PC-9 (cell line): ENCODE measurements around the gene GALM. TPM values are rescaled to one million over a fixed set of nuclear protein-coding genes. Genes with fewer than 3 reads are reported as not detected.
"Not testable (repeated sequence)": the region's sequence is repeated elsewhere in the genome, so short reads cannot be mapped to it uniquely, and the experiment has no call there.

Experiments used
- BruUV-seq: library from RNA; stranded (reverse); fragments of 400-500 nt; replicated peaks from 2 replicates; lab custom pipeline; 2021; lab: Mats Ljungman, UMichigan
- CTCF ChIA-PET: fragments of 300-600 bp; sonication (Branson Sonifier 250); formaldehyde crosslinking; loops from one replicate; lab custom pipeline; 2022; ENCODE audit warnings: antibody characterized with exemption; lab: Charles Lee
- POLR2A ChIA-PET: fragments of 300-600 bp; sonication (Branson Sonifier 250); formaldehyde crosslinking; loops from one replicate; lab custom pipeline; 2022; ENCODE audit warnings: antibody characterized with exemption; ENCODE audit not compliant: unreplicated experiment; lab: Charles Lee
- DNase-seq, 2 experiments: peaks; one replicate each; pipeline versions ENCODE4 v3.0.0 to v3.0.0-alpha.2; 2015 to 2022; ENCODE audit warnings: mixed read lengths in 1 of 2
- H2AFZ ChIP-seq: fragments of 200-600 bp; sonication (generic); 2 replicates; pipeline ENCODE4 v1.8.1; 2017; ENCODE audit warnings: antibody characterized with exemption
- H3F3A ChIP-seq: fragments of 200-600 bp; sonication (generic); 2 replicates; pipeline ENCODE4 v1.8.1; 2017; ENCODE audit warnings: antibody characterized with exemption, mild to moderate bottlenecking, low read depth; ENCODE audit not compliant: insufficient read depth
- H3K27ac ChIP-seq: fragments of 200-600 bp; sonication (generic); 2 replicates; pipeline ENCODE4 v1.6.1; 2016; ENCODE audit warnings: mixed run types
- H3K27me3 ChIP-seq: fragments of 200-600 bp; sonication (generic); 2 replicates; pipeline ENCODE4 v1.6.1; 2016; ENCODE audit warnings: low read depth, mixed run types; ENCODE audit not compliant: insufficient read depth
- H3K36me3 ChIP-seq: fragments of 200-600 bp; sonication (generic); 2 replicates; pipeline ENCODE4 v1.6.1; 2016; ENCODE audit warnings: low read depth, mixed run types
- H3K4me1 ChIP-seq: fragments of 200-600 bp; sonication (generic); replicated peaks from 2 replicates; pipeline ENCODE4 v1.6.1; 2016; ENCODE audit warnings: mixed run types; ENCODE audit not compliant: insufficient read depth
- H3K4me2 ChIP-seq: fragments of 200-600 bp; sonication (generic); 2 replicates; pipeline ENCODE4 v1.6.1; 2017; ENCODE audit warnings: mixed run types
- H3K4me3 ChIP-seq: fragments of 200-600 bp; sonication (generic); 2 replicates; pipeline ENCODE4 v1.6.1; 2016; ENCODE audit warnings: mixed run types
- H3K79me2 ChIP-seq: fragments of 200-600 bp; sonication (generic); 2 replicates; pipeline ENCODE4 v1.6.1; 2017; ENCODE audit warnings: low read depth, mixed run types
- H3K9me2 ChIP-seq: fragments of 200-600 bp; sonication (generic); 2 replicates; pipeline ENCODE4 v1.8.1; 2017; ENCODE audit warnings: mild to moderate bottlenecking; ENCODE audit not compliant: insufficient read depth
- H3K9me3 ChIP-seq: fragments of 200-600 bp; sonication (generic); 2 replicates; pipeline ENCODE4 v1.8.1; 2016; ENCODE audit warnings: low read depth; ENCODE audit not compliant: insufficient read depth
- H4K20me1 ChIP-seq: fragments of 200-600 bp; sonication (generic); 2 replicates; pipeline ENCODE4 v1.8.1; 2017; ENCODE audit not compliant: insufficient read depth
- EZH2 ChIP-seq: fragments of 200-600 bp; sonication (generic); IDR thresholded peaks from 2 replicates; pipeline ENCODE4 v1.8.0; 2017; ENCODE audit warnings: antibody characterized with exemption, low read depth
- intact Hi-C: fragments of 100-400 bp; cut with micrococcal nuclease; formaldehyde crosslinking; loops from one replicate; pipeline ENCODE4 v1.10.0; 2022; ENCODE audit not compliant: unreplicated experiment
- total RNA-seq: library from RNA; stranded (reverse); gene quantifications from 2 replicates; pipeline ENCODE4 v1.2.3, GENCODE V29; 2021
- TF ChIP-seq, protein P1 (sequence below): fragments of 200-600 bp; sonication (generic); conservative IDR thresholded peaks from 2 replicates; pipeline ENCODE4 v1.6.1; 2017; ENCODE audit warnings: mixed run types, antibody characterized with exemption, mild to moderate bottlenecking, moderate library complexity

GALM gene
- total RNA-seq, 1 experiment from 2014 or later, result 27.7 TPM

DNA sequence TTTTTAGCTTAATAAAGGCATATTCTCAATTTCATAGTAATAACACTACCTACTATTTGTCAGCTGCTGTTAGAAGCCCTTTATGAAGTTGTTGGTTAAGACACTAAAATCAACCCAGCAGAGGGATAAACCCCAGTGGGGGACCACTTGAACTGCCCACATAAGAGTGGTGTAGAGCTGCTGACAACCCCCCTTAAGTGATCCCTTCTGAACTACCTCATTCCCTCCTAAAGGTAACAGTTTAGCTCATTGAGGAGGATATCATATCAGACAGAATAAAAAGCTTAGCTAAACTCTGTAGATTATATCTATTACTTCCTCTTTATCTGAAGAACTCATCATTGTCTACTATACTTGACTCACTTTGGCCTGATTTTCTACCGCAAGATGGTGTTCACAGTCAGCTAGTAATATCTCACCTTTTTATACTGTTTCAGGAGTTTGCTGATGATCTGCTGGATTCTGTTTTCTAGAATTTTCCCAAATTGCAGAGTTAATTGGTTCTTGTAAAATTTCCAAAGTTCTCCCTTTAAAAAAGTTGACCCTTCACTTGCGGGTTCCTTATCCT lies 16.2 kb downstream of the GALM start:
- Histone ChIP-seq H3K27ac (no peak overlapping the region), H3K79me2 (no peaks in the 10 kb centered on the region), H3K9me2 (no peaks in the 10 kb centered on the region), H4K20me1 (no peaks in the 10 kb centered on the region), H3K27me3 (no peaks in the 10 kb centered on the region), H2AFZ (no peak overlapping the region), H3K4me3 (no peak overlapping the region), H3K36me3 (peaks cover 11% of the 10 kb centered on the region; the same call in 1 of the 2 replicates), H3K4me1 (peaks cover 5% of the 10 kb centered on the region; the same call in 1 of the 2 replicates), H3K4me2 (no peak overlapping the region), H3K9me3 (no peaks in the 10 kb centered on the region), H3F3A (no peaks in the 10 kb centered on the region)
- intact Hi-C loops, result no loop called here
- no peak for TF ChIP-seq EZH2
- TF ChIP-seq, protein P1, sequence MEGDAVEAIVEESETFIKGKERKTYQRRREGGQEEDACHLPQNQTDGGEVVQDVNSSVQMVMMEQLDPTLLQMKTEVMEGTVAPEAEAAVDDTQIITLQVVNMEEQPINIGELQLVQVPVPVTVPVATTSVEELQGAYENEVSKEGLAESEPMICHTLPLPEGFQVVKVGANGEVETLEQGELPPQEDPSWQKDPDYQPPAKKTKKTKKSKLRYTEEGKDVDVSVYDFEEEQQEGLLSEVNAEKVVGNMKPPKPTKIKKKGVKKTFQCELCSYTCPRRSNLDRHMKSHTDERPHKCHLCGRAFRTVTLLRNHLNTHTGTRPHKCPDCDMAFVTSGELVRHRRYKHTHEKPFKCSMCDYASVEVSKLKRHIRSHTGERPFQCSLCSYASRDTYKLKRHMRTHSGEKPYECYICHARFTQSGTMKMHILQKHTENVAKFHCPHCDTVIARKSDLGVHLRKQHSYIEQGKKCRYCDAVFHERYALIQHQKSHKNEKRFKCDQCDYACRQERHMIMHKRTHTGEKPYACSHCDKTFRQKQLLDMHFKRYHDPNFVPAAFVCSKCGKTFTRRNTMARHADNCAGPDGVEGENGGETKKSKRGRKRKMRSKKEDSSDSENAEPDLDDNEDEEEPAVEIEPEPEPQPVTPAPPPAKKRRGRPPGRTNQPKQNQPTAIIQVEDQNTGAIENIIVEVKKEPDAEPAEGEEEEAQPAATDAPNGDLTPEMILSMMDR, result no peak
- POLR2A ChIA-PET, result no interaction called here
- DNase-seq, result no peak
- BruUV-seq, result no TSS peak
- CTCF ChIA-PET, result interaction anchor here (0.5 kb wide), 1 partner anchor 87 kb away, joined by 5 read pairs; no protein-coding TSS in a partner anchor

DNA sequence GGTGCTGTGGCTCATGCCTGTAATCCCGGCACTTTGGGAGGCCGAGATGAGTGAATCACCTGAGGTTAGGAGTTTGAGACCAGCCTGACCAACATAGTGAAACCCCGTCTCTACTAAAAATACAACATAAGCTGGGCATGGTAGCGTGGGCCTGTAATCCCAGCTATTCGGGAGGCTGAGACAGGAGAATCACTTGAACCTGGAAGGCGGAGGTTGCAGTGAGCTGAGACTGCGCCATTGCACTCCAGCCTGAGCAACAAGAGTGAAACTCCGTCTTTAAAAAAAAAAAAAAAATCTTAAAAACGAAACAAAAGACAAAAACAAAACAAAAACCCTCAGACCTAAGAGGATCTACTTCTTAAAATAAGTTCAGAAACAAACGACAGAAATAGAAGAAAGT lies 16.7 kb downstream of the GALM start:
- POLR2A ChIA-PET, H3K9me3 ChIP-seq, H3K9me2 ChIP-seq, H3F3A ChIP-seq, intact Hi-C loops, H3K4me1 ChIP-seq, H3K79me2 ChIP-seq, H2AFZ ChIP-seq, DNase-seq, CTCF ChIA-PET, H4K20me1 ChIP-seq, H3K27ac ChIP-seq, H3K4me3 ChIP-seq, H3K4me2 ChIP-seq, BruUV-seq, H3K27me3 ChIP-seq: not testable (repeated sequence)
- peaks cover 11% of the 10 kb centered on the region; the same call in 1 of the 2 replicates for H3K36me3 ChIP-seq

DNA sequence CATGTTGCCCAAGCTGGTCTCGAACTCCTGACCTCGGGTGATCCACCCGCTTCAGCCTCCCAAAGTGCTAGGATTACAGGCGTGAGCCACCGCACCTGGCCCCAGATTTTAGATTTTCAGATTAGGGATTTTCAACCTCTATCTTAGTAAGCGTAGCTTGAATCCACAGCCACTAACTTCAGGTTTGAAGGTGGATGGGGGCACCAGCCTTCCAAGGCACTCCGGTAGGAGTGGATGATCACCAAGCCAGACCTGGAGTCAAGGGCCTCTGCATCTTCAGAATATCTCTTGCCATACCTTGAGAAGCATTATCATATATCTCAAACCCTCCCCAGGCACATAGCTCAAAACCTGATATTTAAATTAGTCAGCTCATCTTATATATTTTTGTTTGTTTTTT lies 17.9 kb downstream of the GALM start:
- Histone ChIP-seq H3K27me3 (no peaks in the 10 kb centered on the region), H3K27ac (no peak overlapping the region)
- BruUV-seq, result no TSS peak

More for the DNA sequence above, 17.9 kb downstream of the GALM start:
- Histone ChIP-seq H3K79me2 (no peaks in the 10 kb centered on the region), H3F3A (0 out of 2 replicates have a peak, but pooled peaks cover under 1% of the 10 kb centered on the region), H3K9me3 (no peaks in the 10 kb centered on the region), H3K4me2 (no peak overlapping the region), H3K4me1 (peaks cover 8% of the 10 kb centered on the region; the same call in 1 of the 2 replicates), H3K9me2 (no peaks in the 10 kb centered on the region), H2AFZ (no peak overlapping the region), H3K4me3 (no peak overlapping the region), H4K20me1 (no peaks in the 10 kb centered on the region), H3K36me3 (0 out of 2 replicates have a peak, but pooled peaks cover 7% of the 10 kb centered on the region)
- intact Hi-C loops, result no loop called here
- no peak for DNase-seq
- CTCF ChIA-PET, result no interaction called here
- POLR2A ChIA-PET, result no interaction called here
- TF ChIP-seq, protein P1, result no peak
- no peak for TF ChIP-seq EZH2
